ENCODE results near the gene CLEC14A. TPM values are rescaled to one million over a fixed set of nuclear protein-coding genes. Genes with fewer than 3 reads are reported as not detected.

Gene CLEC14A
- total and polyA plus RNA-seq, 11 donors = 20.6 to 61.7 (median 31.3) TPM

GRCh38 chr14:38225946-38226345, 29.9 kb downstream of the CLEC14A start:
- intact Hi-C loops (cut with DNase I) = no loop called here
- no peak for DNase-seq
- no peak overlapping the region for H3K27ac ChIP-seq
- TF ChIP-seq CTCF (IDR thresholded peaks at IDR 0.05) = no peak
- no peak for TF ChIP-seq POLR2A (IDR thresholded peaks at IDR 0.05)
- no peaks in the 10 kb centered on the region for H3K4me1 ChIP-seq
- H3K4me3 ChIP-seq = no peak overlapping the region
- ATAC-seq = no peak
- no peaks in the 10 kb centered on the region for H3K36me3 ChIP-seq
- H3K27me3 ChIP-seq = no peaks in the 10 kb centered on the region
- WGBS, 4 donors = 75 to 84% (median 77%) methylated on average over 2 of the region's 2 CpGs
- no peaks in the 10 kb centered on the region for H3K9me3 ChIP-seq

GRCh38 chr14:38224338-38224737, 31.6 kb downstream of the CLEC14A start:
- intact Hi-C loops (cut with DNase I) = no loop called here
- ATAC-seq = no peak
- no peaks in the 10 kb centered on the region for H3K27me3 ChIP-seq
- H3K27ac ChIP-seq = no peak overlapping the region
- H3K4me1 ChIP-seq = no peaks in the 10 kb centered on the region
- H3K9me3 ChIP-seq = no peaks in the 10 kb centered on the region
- H3K36me3 ChIP-seq = no peaks in the 10 kb centered on the region
- no peak for DNase-seq
- no peak overlapping the region for H3K4me3 ChIP-seq
- no peak for TF ChIP-seq POLR2A (IDR thresholded peaks at IDR 0.05)
- no peak for TF ChIP-seq CTCF (IDR thresholded peaks at IDR 0.05)

- no peak for DNase-seq
- TF ChIP-seq POLR2A (IDR thresholded peaks at IDR 0.05) (no peak), CTCF (IDR thresholded peaks at IDR 0.05) (no peak)
- Histone ChIP-seq H3K4me3 (no peak overlapping the region), H3K4me1 (no peaks in the 10 kb centered on the region), H3K36me3 (no peaks in the 10 kb centered on the region), H3K9me3 (no peaks in the 10 kb centered on the region), H3K27ac (no peak overlapping the region), H3K27me3 (no peaks in the 10 kb centered on the region)
- WGBS, 4 donors = 85 to 93% (median 89%) methylated on average over 3 of the region's 3 CpGs
- ATAC-seq = no peak
- intact Hi-C loops (cut with DNase I) = no loop called here
Observed at GRCh38 chr14:38221077-38221476, 34.8 kb downstream of the CLEC14A start.

- Histone ChIP-seq H3K4me1 (no peaks in the 10 kb centered on the region), H3K4me3 (no peak overlapping the region), H3K36me3 (no peaks in the 10 kb centered on the region), H3K9me3 (no peaks in the 10 kb centered on the region), H3K27ac (no peak overlapping the region), H3K27me3 (peaks cover 0 to 4% (median 0%) of the 10 kb centered on the region in 9 donors)
- no peak for TF ChIP-seq POLR2A (IDR thresholded peaks at IDR 0.05)
- no peak for TF ChIP-seq CTCF (IDR thresholded peaks at IDR 0.05)
- WGBS, 4 donors = 59 to 67% (median 63%) methylated on average over 2 of the region's 2 CpGs
- no peak for ATAC-seq
- no peak for DNase-seq
- intact Hi-C loops (cut with DNase I) = no loop called here
Observed at GRCh38 chr14:38217553-38217952, 38.3 kb downstream of the CLEC14A start.

Data from heart left ventricle (tissue), 16 donors.